Muscle layer of duodenum (tissue), 2 donors: ENCODE measurements around the gene ERCC2.

Experiments
- H3K27ac ChIP-seq: one replicate; pipeline ENCODE4 v1.7.0; 2013; ENCODE audit warnings: mild to moderate bottlenecking, low read length
- H3K27me3 ChIP-seq: one replicate; pipeline ENCODE4 v1.7.0; 2013; ENCODE audit warnings: low read depth, mild to moderate bottlenecking, control low read depth, low read length
- H3K36me3 ChIP-seq, 2 donors: one replicate each; pipeline ENCODE4 v1.7.0; 2013; ENCODE audit warnings: low read length in 2 of 2, control low read depth in 1 of 2, mild to moderate bottlenecking in 1 of 2; ENCODE audit not compliant: insufficient read depth in 2 of 2, control insufficient read depth in 1 of 2
- H3K4me1 ChIP-seq, 2 donors: one replicate each; pipeline ENCODE4 v1.7.0; 2013; ENCODE audit warnings: low read length in 2 of 2, mild to moderate bottlenecking in 2 of 2, control low read depth in 1 of 2, moderate library complexity in 1 of 2; ENCODE audit not compliant: insufficient read depth in 2 of 2, control insufficient read depth in 1 of 2
- H3K4me3 ChIP-seq, 2 donors: one replicate each; pipeline ENCODE4 v1.7.0; 2013; ENCODE audit warnings: low read length in 2 of 2, low read depth in 1 of 2, mild to moderate bottlenecking in 1 of 2
- H3K9me3 ChIP-seq, 2 donors: one replicate each; pipeline ENCODE4 v1.7.0; 2013; ENCODE audit warnings: low read length in 2 of 2, control low read depth in 1 of 2, mild to moderate bottlenecking in 1 of 2; ENCODE audit not compliant: control insufficient read depth in 1 of 2
- donor health status: healthy.

ERCC2 gene

DNA sequence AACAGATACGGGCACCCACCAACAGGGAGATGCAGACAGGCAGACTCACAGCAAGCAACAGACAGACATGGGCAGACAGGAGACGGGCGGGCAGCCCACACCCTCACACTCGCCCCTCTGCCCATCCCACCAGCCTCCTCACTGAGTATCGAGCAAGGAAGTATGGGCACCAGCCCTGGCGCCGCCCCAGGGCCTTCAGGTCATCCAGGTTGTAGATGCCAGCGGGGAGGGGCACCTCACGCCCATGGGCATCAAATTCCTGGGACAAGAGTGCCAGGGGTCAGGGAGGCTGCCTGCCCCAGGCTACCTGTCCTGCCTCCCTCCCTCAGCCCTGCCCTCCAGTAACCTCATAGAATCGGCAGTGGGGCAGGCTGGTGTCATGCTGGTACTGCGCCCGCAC is 5.7 kb downstream of the ERCC2 start:
- Histone ChIP-seq H3K4me1 (peaks cover 0 to 3% of the 10 kb centered on the region in 2 donors), H3K27ac (no peak overlapping the region), H3K4me3 (no peak overlapping the region), H3K9me3 (no peaks in the 10 kb centered on the region), H3K36me3 (peaks cover 7 to 29% of the 10 kb centered on the region in 2 donors), H3K27me3 (no peaks in the 10 kb centered on the region)

DNA sequence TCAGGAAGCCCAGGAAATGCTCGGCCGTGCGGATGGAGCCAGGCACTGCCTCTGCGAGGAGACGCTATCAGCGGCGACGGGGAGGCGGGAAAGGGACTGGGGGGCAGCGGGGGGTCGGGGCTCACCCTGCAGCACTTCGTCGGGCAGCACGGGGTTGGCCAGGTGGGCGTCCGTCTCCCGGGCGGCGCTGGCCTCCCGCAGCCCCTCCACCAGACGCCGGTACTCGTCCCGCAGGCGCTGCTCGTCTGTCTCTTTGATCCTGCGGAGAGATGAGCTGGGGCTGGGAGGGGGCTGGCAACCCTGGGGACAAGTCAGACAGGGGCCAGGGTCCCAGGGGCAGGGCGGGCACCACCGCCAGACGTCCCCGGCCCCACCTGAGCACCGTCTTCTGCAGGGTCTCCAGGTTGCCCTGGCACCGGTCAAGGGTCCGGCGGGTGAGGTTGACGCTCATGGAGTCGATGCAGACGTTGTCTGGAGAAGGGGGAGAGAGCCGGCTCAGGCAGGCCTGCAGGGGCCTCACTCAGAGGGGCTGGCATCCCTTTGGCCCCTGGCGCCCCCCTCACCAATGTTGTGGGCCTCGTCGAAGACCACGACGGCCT is 6.4 kb downstream of the ERCC2 start:
- Histone ChIP-seq H3K4me1 (no peaks in the 10 kb centered on the region), H3K4me3 (no peak overlapping the region), H3K27me3 (no peaks in the 10 kb centered on the region), H3K9me3 (no peaks in the 10 kb centered on the region), H3K27ac (no peak overlapping the region), H3K36me3 (peaks cover 8 to 29% of the 10 kb centered on the region in 2 donors)

DNA sequence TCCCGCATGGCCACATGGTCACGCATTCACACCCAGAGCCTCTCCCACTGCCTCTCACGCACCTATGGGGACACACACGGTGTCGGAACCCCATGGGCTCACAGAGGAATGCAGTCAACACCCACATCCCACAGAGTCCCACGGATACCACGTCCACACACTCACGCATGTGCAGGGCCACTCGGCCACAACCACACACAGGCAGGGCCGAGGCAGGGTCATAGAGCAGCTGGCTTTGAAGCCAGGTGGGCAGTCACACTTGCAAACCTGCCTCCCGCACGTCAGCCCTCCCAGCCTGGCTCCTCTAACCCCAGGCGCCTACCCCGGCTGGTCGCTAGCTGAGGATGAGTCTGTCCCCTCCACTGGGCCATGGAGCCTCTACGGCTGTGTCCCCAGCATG is 8.1 kb downstream of the ERCC2 start:
- no peaks in the 10 kb centered on the region for H3K9me3 ChIP-seq
- H3K27me3 ChIP-seq: no peaks in the 10 kb centered on the region
- H3K4me3 ChIP-seq: no peak overlapping the region
- H3K4me1 ChIP-seq: no peaks in the 10 kb centered on the region
- H3K27ac ChIP-seq: no peak overlapping the region
- H3K36me3 ChIP-seq: peaks cover 13 to 36% of the 10 kb centered on the region in 2 donors

DNA sequence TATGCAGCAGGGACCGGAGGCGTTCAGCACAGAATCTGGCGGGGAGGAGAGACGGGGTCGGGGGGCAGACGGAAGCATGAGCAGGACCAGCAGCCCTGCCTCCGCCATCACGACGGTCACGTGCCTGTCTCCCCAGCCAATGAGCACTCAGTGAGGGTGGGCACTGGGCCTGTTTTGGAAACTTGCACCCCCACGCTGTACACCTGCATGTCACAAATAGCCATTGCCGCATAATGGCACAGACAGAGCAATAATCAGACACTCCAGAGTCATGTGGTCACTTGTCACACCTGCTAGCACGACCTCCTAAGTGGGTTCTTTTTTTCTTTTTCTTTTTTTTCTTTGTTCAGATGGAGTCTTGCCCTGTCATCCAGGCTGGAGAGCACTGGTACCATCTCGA is 8.8 kb downstream of the ERCC2 start:
- no peak overlapping the region for H3K4me3 ChIP-seq
- H3K36me3 ChIP-seq: peaks cover 17 to 43% of the 10 kb centered on the region in 2 donors
- no peaks in the 10 kb centered on the region for H3K9me3 ChIP-seq
- H3K4me1 ChIP-seq: no peaks in the 10 kb centered on the region
- H3K27ac ChIP-seq: no peak overlapping the region
- H3K27me3 ChIP-seq: no peaks in the 10 kb centered on the region

DNA sequence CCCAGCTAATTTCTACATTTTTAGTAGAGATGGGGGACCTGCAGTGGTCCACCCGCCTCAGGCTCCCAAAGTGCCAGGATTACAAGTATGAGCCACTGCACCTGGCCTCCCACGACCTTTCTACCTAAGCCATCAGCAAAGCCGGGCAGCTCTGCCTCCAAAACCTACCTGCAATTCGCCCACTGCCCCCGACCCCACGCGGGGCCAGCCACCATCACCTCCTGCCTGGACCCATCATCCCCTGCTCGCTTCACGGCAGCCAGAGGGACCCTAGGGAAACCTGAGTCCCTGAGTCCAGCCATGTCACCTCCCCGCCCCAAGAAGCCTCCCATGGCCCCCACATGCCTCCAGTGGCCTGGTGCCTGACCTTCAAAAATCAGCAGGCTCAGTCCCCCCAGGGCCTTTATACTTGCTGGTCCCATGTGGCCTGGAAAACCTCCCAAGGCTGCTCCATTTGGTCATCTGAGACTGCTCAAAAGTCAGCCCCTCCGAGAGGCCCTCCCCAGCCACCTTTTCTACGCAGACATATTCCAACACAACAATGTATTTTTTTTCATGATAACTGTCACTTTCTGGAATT is 12.1 kb downstream of the ERCC2 start:
- Histone ChIP-seq H3K36me3 (peaks cover 22 to 48% of the 10 kb centered on the region in 2 donors), H3K27me3 (no peaks in the 10 kb centered on the region), H3K4me3 (no peak overlapping the region), H3K27ac (no peak overlapping the region), H3K9me3 (no peaks in the 10 kb centered on the region), H3K4me1 (no peaks in the 10 kb centered on the region)

DNA sequence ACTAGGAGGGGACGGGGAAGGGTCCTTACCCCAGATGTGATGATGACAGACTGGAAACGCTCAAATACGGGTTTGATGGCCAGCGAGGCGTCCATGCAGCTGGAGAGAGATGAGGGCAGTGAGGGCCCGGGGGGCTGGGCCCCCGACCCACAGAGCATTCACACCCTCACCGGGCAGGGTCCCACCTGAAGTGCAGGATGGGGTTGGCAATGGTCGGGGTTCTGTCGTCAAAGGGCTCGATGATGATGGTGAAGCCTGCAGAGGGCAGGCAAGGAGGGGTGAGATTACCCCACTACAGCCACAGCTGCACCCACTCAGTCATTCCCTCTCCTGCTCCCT is 13.0 kb downstream of the ERCC2 start:
- H3K4me3 ChIP-seq: no peak overlapping the region
- H3K4me1 ChIP-seq: no peaks in the 10 kb centered on the region
- H3K27ac ChIP-seq: no peak overlapping the region

DNA sequence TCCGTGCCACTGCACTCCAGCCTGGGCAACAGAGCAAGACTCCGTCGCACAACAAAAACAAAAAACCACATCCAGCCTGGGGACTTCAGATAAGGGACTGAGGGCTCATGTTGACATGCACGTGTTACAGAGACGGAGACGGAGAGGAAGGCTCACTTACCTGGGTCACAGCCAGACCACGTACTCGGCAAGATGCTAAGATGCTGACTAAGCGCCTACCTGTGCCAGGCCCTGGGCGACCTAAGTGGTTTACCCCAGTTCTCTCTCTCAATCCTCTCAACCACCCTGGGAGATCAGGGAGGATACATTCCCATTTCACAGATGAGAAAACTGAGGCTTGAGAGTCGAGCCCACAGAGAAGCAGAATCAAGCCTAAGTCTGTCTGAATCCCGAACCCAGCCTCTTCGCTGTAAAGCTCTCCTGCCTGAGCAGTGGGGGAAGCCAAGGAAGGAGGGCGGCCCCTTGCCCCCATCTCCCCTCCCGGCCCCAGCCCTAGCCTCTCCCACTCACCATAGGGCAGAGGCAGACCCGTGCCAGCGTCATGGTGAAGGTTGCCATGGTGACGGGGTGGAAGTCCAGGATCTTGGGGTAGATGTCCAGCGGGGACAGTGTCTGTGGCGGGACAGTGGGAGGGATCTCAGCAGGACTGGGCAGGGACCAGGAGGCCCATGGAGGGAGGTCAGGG is 13.5 kb downstream of the ERCC2 start:
- H3K4me1 ChIP-seq: no peaks in the 10 kb centered on the region
- H3K36me3 ChIP-seq: peaks cover 17 to 58% of the 10 kb centered on the region in 2 donors
- H3K4me3 ChIP-seq: no peak overlapping the region
- H3K27ac ChIP-seq: no peak overlapping the region
- H3K27me3 ChIP-seq: no peaks in the 10 kb centered on the region
- H3K9me3 ChIP-seq: no peaks in the 10 kb centered on the region

More for the DNA sequence above, 13.0 kb downstream of the ERCC2 start:
- Histone ChIP-seq H3K27me3 (no peaks in the 10 kb centered on the region), H3K36me3 (peaks cover 19 to 56% of the 10 kb centered on the region in 2 donors), H3K9me3 (no peaks in the 10 kb centered on the region)

DNA sequence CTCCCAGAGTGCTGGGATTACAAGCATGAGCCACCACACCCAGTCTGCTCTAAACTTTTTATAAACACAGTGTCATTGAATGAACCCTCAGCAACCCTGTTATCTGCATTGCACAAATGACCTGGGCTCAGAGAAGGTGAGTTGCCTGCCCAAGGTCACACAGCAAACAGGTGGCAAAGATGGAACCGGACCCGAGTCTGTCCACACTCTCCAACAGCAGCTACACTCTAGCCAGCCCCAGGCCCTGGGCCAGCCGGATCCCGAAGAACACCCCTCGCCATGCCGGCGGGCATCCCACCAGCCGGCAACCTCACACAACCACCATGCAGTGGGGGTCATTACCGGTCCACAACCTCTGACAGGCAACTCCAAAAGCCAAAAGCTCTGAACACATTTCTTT is 14.5 kb downstream of the ERCC2 start:
- H3K27me3 ChIP-seq: no peaks in the 10 kb centered on the region
- no peaks in the 10 kb centered on the region for H3K9me3 ChIP-seq
- H3K27ac ChIP-seq: no peak overlapping the region
- peaks cover 17 to 59% of the 10 kb centered on the region in 2 donors for H3K36me3 ChIP-seq
- H3K4me3 ChIP-seq: no peak overlapping the region
- H3K4me1 ChIP-seq: no peaks in the 10 kb centered on the region

DNA sequence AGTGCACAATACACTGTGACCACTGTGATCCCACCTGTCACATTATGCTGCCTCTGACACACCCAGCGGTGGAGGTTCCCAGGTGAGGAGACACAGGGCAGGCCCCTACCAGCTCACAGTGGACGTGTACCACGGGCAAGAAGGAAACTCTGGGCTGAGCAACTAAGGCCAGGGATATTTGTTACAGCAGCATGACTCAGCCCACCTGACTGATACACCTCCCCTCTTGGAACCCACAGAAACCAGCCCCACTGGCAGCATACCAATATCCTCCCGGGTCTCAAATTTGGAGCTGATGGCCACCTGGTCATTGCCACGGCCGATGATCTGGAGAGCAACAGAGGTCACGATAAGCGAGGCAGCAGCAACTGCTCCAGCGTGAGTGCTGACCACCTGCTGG is 15.0 kb downstream of the ERCC2 start:
- Histone ChIP-seq H3K36me3 (peaks cover 17 to 59% of the 10 kb centered on the region in 2 donors), H3K27ac (no peak overlapping the region), H3K9me3 (no peaks in the 10 kb centered on the region), H3K4me3 (no peak overlapping the region), H3K4me1 (no peaks in the 10 kb centered on the region), H3K27me3 (no peaks in the 10 kb centered on the region)

DNA sequence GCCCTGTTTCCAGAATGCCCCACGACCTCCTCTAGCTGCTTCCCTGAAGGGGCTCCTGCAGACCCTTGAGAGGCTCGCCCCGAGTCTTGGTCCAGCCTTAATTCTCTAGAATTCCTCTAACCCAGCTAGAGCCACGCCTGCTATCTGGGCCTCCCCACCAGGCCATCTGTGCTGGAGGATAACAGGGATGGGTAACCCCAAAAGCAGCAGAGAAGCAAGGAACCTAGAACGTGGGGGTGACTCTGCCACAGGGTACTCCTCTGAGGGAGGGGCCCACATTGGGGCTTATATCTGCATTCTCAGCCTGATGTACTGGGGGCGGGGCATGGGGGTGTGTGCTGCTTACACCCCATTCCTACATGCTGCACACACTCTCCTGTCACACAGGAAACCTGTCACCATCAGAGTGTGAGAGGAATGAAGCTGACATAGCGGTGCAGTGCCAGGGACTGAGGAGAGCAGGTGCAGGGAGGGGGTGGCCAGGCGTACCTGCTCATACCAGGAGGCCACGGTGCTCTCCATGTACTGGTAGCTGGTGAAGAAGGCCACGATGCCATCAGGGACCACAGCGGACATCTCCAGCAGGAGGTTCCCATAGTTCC is 16.0 kb downstream of the ERCC2 start:
- H3K4me3 ChIP-seq: no peak overlapping the region
- H3K27me3 ChIP-seq: no peaks in the 10 kb centered on the region
- peaks cover 17 to 59% of the 10 kb centered on the region in 2 donors for H3K36me3 ChIP-seq
- H3K4me1 ChIP-seq: no peaks in the 10 kb centered on the region
- H3K9me3 ChIP-seq: no peaks in the 10 kb centered on the region
- no peak overlapping the region for H3K27ac ChIP-seq

DNA sequence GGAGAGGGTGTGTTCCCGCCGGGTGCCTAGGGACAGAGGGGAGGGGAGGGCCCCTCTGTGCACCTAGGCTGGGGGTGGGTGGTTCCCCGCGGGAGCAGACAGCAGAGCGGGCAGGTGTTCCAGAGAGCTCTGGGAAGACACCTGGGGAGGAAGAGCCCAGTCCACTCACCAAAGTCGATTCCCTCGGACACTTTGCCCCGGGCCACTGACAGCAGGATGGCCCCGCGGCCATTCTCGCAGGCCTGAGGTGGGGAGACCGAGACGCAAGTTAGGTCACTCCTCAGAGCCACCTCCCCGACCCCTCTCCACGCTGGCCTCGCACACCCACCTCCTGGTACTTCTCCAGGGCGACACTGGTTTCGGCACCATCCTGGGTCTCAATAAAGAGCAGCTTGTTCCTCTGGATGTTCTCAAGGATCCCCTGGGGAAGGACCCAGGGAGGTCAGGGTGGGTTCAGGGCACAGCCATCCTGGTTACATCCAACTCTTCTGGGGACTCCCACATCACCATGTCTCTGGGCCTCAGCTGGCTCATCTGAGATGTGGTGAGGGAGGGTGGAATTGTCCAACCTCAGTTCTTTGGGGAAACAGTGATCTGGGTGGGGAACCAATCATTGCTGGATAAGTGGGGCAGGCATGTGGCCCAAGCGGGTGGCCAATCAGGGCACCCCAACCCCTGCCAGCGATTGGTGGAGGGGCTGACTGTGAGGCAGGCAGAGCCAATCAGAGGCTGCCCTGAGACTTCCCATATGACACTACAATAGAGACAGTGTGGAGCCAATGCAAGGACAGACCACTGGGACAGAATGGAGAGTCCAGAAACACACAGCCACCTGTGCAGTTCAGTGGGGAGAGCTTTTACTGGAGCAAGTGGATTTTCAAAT is 17.2 kb downstream of the ERCC2 start:
- no peak overlapping the region for H3K27ac ChIP-seq
- H3K36me3 ChIP-seq: peaks cover 11 to 54% of the 10 kb centered on the region in 2 donors
- no peaks in the 10 kb centered on the region for H3K27me3 ChIP-seq
- no peak overlapping the region for H3K4me3 ChIP-seq
- no peaks in the 10 kb centered on the region for H3K9me3 ChIP-seq
- no peaks in the 10 kb centered on the region for H3K4me1 ChIP-seq
